Measurements from ENCODE around the gene HIBCH.

Gene HIBCH

DNA sequence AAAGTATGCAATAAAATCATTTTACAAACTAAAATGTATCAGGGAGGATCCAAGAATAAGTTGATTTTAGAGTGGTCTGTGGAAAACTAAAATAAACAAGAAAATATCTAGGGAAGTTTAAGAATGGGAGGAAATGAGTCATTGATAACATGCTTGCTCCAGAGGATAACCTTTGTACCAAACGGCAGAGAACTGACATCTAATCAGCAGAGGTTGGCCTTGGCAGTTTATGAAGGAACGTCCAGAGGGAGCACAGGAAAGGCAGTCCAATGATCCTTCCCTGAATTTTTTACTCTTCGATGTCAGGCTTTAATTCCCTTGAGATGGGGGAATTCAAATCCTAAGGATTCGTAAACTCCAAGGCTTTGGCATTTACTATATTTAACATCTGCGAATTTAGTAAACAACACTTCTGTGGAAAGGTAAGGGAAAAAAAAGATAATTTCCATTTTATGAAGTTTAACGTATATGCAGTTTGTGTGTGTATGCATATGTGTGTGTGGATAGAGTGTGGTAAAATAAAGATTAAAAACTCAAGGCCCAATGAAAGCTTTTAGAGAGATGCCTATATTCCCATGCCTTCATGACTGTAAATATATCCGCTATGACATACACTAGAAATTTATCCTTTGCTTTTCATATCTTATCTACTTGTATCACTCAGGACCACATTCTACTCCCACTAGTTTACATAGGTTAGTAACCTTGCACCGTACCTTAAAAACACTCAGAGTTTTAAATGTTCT lies 15.0 kb upstream of the HIBCH start:
- no peak for DNase-seq (ENCODE audit: low spot score)
- H3K4me3 ChIP-seq = no peak overlapping the region
- peak overlapping the region in 1 of 2 donors; percentile 56 for H3K27ac ChIP-seq
- TF ChIP-seq CTCF (IDR thresholded peaks at IDR 0.05) = no peak

DNA sequence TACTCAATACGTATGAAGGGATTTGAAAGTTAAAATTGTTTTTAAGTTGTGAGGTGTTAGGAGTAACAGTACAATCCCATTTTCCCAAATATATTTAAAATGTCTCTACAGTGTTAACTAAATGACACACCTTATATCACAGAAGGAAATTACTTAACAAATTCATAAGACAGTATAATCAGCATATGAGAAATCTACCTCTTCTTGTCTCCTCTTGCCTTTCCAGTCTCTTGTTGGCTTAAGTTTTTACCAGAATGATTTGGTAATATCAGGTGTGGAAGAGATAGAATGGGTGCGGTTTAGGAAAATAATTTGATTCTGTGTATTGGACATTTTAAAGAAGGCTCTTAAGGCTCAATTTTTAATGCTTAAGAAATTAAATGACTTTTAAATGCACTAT lies 14.3 kb upstream of the HIBCH start:
- no peak for TF ChIP-seq CTCF (IDR thresholded peaks at IDR 0.05)
- peak overlapping the region in 1 of 2 donors; percentile 56 for H3K27ac ChIP-seq
- DNase-seq (ENCODE audit: low spot score) = no peak
- peak overlapping the region; percentile 22 for H3K4me3 ChIP-seq

GRCh38 chr2:190333395-190333794 lies 13.8 kb upstream of the HIBCH start:
- peak overlapping the region; percentile 22 for H3K4me3 ChIP-seq
- H3K27ac ChIP-seq = peak overlapping the region in 1 of 2 donors; percentile 56
- DNase-seq (ENCODE audit: low spot score) = no peak
- no peak for TF ChIP-seq CTCF (IDR thresholded peaks at IDR 0.05)

- Histone ChIP-seq H3K27ac (no peak overlapping the region), H3K4me3 (no peak overlapping the region)
- no peak for DNase-seq (ENCODE audit: low spot score)
- no peak for TF ChIP-seq CTCF (IDR thresholded peaks at IDR 0.05)
Measured at GRCh38 chr2:190328573-190329147, 9.0 kb upstream of the HIBCH start.

DNA sequence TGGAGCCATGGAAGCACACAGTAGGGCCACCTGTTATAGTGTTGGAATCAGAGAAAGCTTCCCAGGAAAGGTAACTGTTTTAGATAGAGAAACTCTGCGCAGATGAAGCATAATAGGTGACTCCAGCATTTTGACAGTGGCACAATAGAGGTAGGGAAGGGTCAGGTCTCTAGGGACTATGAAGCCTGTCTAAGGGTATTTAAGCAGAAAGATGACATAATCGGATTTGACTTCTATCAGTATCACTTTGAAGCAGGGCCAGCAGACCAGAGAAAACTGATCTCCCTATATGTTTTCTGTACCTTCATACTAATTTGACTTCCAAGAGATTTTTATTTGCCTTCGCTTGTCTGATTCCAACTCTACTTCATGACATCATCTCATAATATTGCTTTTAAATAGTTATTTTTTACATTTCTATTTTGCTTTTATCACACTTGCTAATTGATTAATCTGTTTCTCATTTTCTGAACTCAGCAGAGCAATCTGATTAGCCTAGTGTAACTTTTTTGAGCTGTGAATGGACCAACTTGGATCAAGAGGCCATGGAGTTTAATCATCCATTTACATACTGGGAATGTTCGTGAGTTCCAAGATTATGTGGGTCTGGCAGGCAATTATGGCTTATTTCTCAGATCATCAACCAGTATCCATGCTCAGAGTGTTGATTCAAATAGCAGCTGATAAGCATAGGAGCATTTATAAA lies 8.4 kb upstream of the HIBCH start:
- TF ChIP-seq CTCF (IDR thresholded peaks at IDR 0.05) = no peak
- no peak overlapping the region for H3K4me3 ChIP-seq
- no peak overlapping the region for H3K27ac ChIP-seq
- DNase-seq (ENCODE audit: low spot score) = no peak

GRCh38 chr2:190325588-190325987 lies 6.0 kb upstream of the HIBCH start:
- no peak for TF ChIP-seq CTCF (IDR thresholded peaks at IDR 0.05)
- no peak overlapping the region for H3K4me3 ChIP-seq
- no peak overlapping the region for H3K27ac ChIP-seq
- DNase-seq (ENCODE audit: low spot score) = no peak
